DND-41 (cell line): ENCODE measurements around the gene RPUSD2.
"Not testable (repeated sequence)": the region's sequence is repeated elsewhere in the genome, so short reads cannot be mapped to it uniquely, and the experiment has no call there.

Source experiments
- ATAC-seq: fragments of 200-7000 bp; cut with Tn5 transposase; 3 replicates; pipeline ENCODE4 v1.9.1; 2021; ENCODE audit warnings: low read depth; ENCODE audit not compliant: insufficient read depth
- DNase-seq: peaks from one replicate; pipeline ENCODE4 v3.0.0-alpha.2; 2020
- H2AFZ ChIP-seq: 2 replicates; pipeline ENCODE4 v1.6.0; 2012; ENCODE audit warnings: low read depth, low read length
- H3K27ac ChIP-seq: 2 replicates; pipeline ENCODE4 v1.5.1; 2012; ENCODE audit warnings: low read length, inconsistent platforms
- H3K27me3 ChIP-seq: fragments of 200-600 bp; sonication (generic); 2 replicates; pipeline ENCODE4 v1.6.0; 2012; ENCODE audit warnings: low read length, mild to moderate bottlenecking, inconsistent platforms; ENCODE audit not compliant: insufficient read depth, poor library complexity
- H3K36me3 ChIP-seq: 2 replicates; pipeline ENCODE4 v1.5.1; 2012; ENCODE audit warnings: low read length, inconsistent platforms; ENCODE audit not compliant: insufficient read depth
- H3K4me1 ChIP-seq: 2 replicates; pipeline ENCODE4 v1.5.1; 2012; ENCODE audit warnings: mild to moderate bottlenecking, low read length; ENCODE audit not compliant: insufficient read depth
- H3K4me2 ChIP-seq: 2 replicates; pipeline ENCODE4 v1.6.0; 2012; ENCODE audit warnings: mild to moderate bottlenecking, moderate library complexity, low read length, inconsistent platforms; ENCODE audit not compliant: insufficient read depth
- H3K4me3 ChIP-seq, 2 experiments: fragments of 200-600 bp in 1 of 2; shearing (Covaris generic) in 1 of 2; 2 replicates each; pipeline ENCODE4 v1.5.1; 2012 to 2016; ENCODE audit warnings: inconsistent platforms in 2 of 2, low read length in 2 of 2, mild to moderate bottlenecking in 2 of 2, low read depth in 1 of 2, moderate library complexity in 1 of 2
- H3K79me2 ChIP-seq: 2 replicates; pipeline ENCODE4 v1.6.0; 2012; ENCODE audit warnings: low read length, inconsistent platforms; ENCODE audit not compliant: insufficient read depth
- H3K9ac ChIP-seq: 2 replicates; pipeline ENCODE4 v1.6.0; 2012; ENCODE audit warnings: low read depth, mild to moderate bottlenecking, inconsistent platforms, low read length, moderate library complexity
- H3K9me3 ChIP-seq: 2 replicates; pipeline ENCODE4 v1.5.1; 2012; ENCODE audit warnings: low read length, moderate library complexity, mild to moderate bottlenecking, inconsistent platforms; ENCODE audit not compliant: insufficient read depth, severe bottlenecking
- H4K20me1 ChIP-seq: 2 replicates; pipeline ENCODE4 v1.6.0; 2012; ENCODE audit warnings: low read length; ENCODE audit not compliant: insufficient read depth
- EZH2 ChIP-seq: IDR thresholded peaks from 3 replicates; pipeline ENCODE4 v1.6.1; 2012; ENCODE audit warnings: borderline replicate concordance, low read depth, mild to moderate bottlenecking, moderate library complexity, low read length, inconsistent platforms; ENCODE audit not compliant: severe bottlenecking
- TF ChIP-seq, protein P1 (sequence below): IDR thresholded peaks from 2 replicates; pipeline ENCODE4 v1.5.1; 2012; ENCODE audit warnings: borderline replicate concordance, low read length, moderate library complexity, mild to moderate bottlenecking; ENCODE audit not compliant: poor library complexity, severe bottlenecking; ENCODE audit errors: extremely low read depth

Gene RPUSD2

DNA sequence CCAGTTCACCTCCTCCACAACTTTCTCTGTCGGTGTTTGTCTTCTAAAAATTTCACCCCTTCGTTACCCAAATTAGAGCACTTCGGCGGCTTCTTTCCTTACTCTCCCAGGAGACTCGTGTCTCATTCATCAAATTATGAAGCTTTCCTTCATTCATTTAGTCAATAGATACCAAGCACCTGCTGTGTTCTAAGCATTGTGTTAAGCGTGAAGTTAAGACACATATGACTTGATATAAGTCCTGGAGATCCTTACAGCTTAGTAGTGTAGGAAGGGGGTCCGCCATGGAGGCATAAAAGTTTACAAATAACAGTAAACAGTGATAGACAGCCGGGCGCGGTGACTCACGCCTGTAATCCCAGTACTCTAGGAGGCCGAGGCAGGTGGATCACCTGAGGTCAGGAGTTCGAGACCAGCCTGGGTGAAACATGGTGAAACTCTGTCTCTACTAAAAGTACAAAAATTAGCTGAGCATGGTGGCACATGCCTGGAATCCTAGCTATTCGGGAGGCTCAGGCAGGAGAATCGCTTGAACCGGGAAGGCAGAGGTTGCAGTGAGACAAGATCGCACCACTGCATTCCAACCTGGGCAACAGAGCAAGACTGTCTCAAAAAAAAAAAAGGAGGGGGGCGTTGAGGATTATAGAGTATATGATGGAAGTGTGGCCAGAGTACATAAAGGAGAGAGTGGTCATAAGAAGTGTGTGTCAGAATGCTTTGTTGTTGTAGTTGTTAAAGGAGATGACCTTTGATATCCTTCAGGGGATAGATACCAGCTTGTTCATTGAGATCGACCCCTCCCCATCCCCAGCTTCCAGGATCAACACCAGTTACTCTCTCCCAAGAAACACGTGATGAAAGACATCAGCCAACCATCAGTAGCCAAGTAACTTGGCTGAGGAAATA lies 3.5 kb upstream of the RPUSD2 start:
- H3K4me1 ChIP-seq: peaks cover 45% of the 10 kb centered on the region

GRCh38 chr15:40567111-40567510 lies 2.0 kb upstream of the RPUSD2 start:
- ATAC-seq (no peak), DNase-seq (no peak)
- Histone ChIP-seq H3K4me2 (no peak overlapping the region), H3K27me3 (no peaks in the 10 kb centered on the region), H3K36me3 (peaks cover 11% of the 10 kb centered on the region), H3K27ac (no peak overlapping the region), H3K9me3 (no peaks in the 10 kb centered on the region), H3K4me3 (no peak overlapping the region), H3K79me2 (peaks cover 42% of the 10 kb centered on the region), H4K20me1 (peaks cover 9% of the 10 kb centered on the region; the same call in 1 of the 2 replicates), H3K9ac (no peak overlapping the region), H3K4me1 (peaks cover 57% of the 10 kb centered on the region), H2AFZ (peak overlapping the region; percentile 26; the same call in 1 of the 2 replicates)
- TF ChIP-seq, protein P1, sequence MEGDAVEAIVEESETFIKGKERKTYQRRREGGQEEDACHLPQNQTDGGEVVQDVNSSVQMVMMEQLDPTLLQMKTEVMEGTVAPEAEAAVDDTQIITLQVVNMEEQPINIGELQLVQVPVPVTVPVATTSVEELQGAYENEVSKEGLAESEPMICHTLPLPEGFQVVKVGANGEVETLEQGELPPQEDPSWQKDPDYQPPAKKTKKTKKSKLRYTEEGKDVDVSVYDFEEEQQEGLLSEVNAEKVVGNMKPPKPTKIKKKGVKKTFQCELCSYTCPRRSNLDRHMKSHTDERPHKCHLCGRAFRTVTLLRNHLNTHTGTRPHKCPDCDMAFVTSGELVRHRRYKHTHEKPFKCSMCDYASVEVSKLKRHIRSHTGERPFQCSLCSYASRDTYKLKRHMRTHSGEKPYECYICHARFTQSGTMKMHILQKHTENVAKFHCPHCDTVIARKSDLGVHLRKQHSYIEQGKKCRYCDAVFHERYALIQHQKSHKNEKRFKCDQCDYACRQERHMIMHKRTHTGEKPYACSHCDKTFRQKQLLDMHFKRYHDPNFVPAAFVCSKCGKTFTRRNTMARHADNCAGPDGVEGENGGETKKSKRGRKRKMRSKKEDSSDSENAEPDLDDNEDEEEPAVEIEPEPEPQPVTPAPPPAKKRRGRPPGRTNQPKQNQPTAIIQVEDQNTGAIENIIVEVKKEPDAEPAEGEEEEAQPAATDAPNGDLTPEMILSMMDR: peak; percentile 14
- no peak for TF ChIP-seq EZH2

More for the DNA sequence above, 3.5 kb upstream of the RPUSD2 start:
- H3K79me2 ChIP-seq: peaks cover 33% of the 10 kb centered on the region
- no peaks in the 10 kb centered on the region for H3K27me3 ChIP-seq
- peak overlapping the region; percentile 68 for H3K9ac ChIP-seq
- DNase-seq (no peak), ATAC-seq (no peak)
- peaks cover 4% of the 10 kb centered on the region; the same call in 1 of the 2 replicates for H4K20me1 ChIP-seq
- peak overlapping the region; percentile 62 for H3K27ac ChIP-seq
- H3K4me3 ChIP-seq: peak overlapping the region; percentile 58 to 80; a peak in 3 of 4 replicates
- H3K4me2 ChIP-seq: peak overlapping the region; percentile 70
- no peak for TF ChIP-seq EZH2
- TF ChIP-seq, protein P1: no peak
- H3K36me3 ChIP-seq: peaks cover 7% of the 10 kb centered on the region; the same call in 1 of the 2 replicates
- no peaks in the 10 kb centered on the region for H3K9me3 ChIP-seq
- H2AFZ ChIP-seq: peak overlapping the region; percentile 75

GRCh38 chr15:40575113-40575512 lies 6.0 kb downstream of the RPUSD2 start:
- DNase-seq: no peak
- no peak overlapping the region for H2AFZ ChIP-seq
- ATAC-seq: no peak
- no peak for TF ChIP-seq EZH2
- TF ChIP-seq, protein P1: no peak
- peaks cover 16% of the 10 kb centered on the region for H3K79me2 ChIP-seq
- H3K27me3 ChIP-seq: no peaks in the 10 kb centered on the region
- no peak overlapping the region for H3K4me3 ChIP-seq
- H3K9ac ChIP-seq: no peak overlapping the region
- no peak overlapping the region for H3K27ac ChIP-seq
- H4K20me1 ChIP-seq: peaks cover 6% of the 10 kb centered on the region; the same call in 1 of the 2 replicates
- H3K9me3 ChIP-seq: no peaks in the 10 kb centered on the region
- no peak overlapping the region for H3K4me2 ChIP-seq
- peaks cover 17% of the 10 kb centered on the region for H3K4me1 ChIP-seq
- peaks cover 28% of the 10 kb centered on the region for H3K36me3 ChIP-seq

DNA sequence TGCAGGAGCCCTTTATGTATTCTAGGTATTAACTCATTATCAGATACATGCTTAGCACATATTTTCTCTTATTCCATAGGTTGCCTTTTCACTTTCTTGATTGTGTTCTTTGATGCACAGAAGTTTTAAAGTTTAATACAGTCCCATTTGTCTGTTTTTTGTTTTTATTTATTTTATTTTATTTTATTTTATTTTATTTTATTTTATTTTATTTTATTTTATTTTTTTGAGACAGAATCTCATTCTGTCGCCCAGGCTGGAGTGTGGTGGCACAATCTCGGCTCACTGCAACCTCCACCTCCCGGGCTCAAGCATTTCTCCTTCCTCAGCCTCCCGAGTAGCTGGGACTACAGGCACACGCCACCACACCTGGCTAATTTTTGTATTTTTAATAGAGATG lies 7.8 kb downstream of the RPUSD2 start:
- H3K4me3 ChIP-seq, H3K27me3 ChIP-seq, ATAC-seq, H3K9me3 ChIP-seq, H3K27ac ChIP-seq, H3K4me1 ChIP-seq, DNase-seq, H3K79me2 ChIP-seq, H4K20me1 ChIP-seq, H2AFZ ChIP-seq, H3K4me2 ChIP-seq, H3K9ac ChIP-seq: not testable (repeated sequence)
- peaks cover 17% of the 10 kb centered on the region for H3K36me3 ChIP-seq
